Stimulated activated naive CD8-positive, alpha-beta T cell treated with anti-CD3 and anti-CD28 coated beads, Interleukin-15, Interleukin-2, amounts not matched to agents 100 ng/mL and 50 ng/mL, for 24 hours (primary cell): ENCODE measurements around the gene TTYH1.

Experiments used
- H3K27ac Mint-ChIP-seq: one replicate; pipeline ENCODE4 v1.8.0; 2021; ENCODE audit warnings: mild to moderate bottlenecking, mixed read lengths
- H3K27me3 Mint-ChIP-seq: one replicate; pipeline ENCODE4 v1.8.0; 2021; ENCODE audit warnings: mixed read lengths
- H3K36me3 Mint-ChIP-seq: one replicate; pipeline ENCODE4 v1.8.0; 2021; ENCODE audit warnings: low read depth, mixed read lengths
- H3K4me1 Mint-ChIP-seq: one replicate; pipeline ENCODE4 v1.8.0; 2021; ENCODE audit warnings: low read depth, mixed read lengths
- H3K4me3 Mint-ChIP-seq: one replicate; pipeline ENCODE4 v1.8.0; 2021; ENCODE audit warnings: mild to moderate bottlenecking, mixed read lengths
- H3K9me3 Mint-ChIP-seq: one replicate; pipeline ENCODE4 v1.8.0; 2021; ENCODE audit warnings: mixed read lengths

Gene TTYH1

GRCh38 chr19:54424660-54425381 is 9.6 kb downstream of the TTYH1 start:
- H3K27ac Mint-ChIP-seq, result no peak overlapping the region

GRCh38 chr19:54425382-54425723 is 10.1 kb downstream of the TTYH1 start:
- Mint-ChIP-seq H3K9me3 (no peaks in the 10 kb centered on the region), H3K4me1 (no peaks in the 10 kb centered on the region), H3K27ac (no peak overlapping the region), H3K36me3 (no peaks in the 10 kb centered on the region), H3K27me3 (peaks cover 28% of the 10 kb centered on the region), H3K4me3 (no peak overlapping the region)

More at GRCh38 chr19:54424660-54425381, 9.6 kb downstream of the TTYH1 start:
- Mint-ChIP-seq H3K4me3 (no peak overlapping the region), H3K4me1 (no peaks in the 10 kb centered on the region), H3K36me3 (no peaks in the 10 kb centered on the region), H3K9me3 (no peaks in the 10 kb centered on the region), H3K27me3 (peaks cover 29% of the 10 kb centered on the region)

GRCh38 chr19:54426291-54426931 is 11.1 kb downstream of the TTYH1 start:
- Mint-ChIP-seq H3K36me3 (no peaks in the 10 kb centered on the region), H3K27me3 (peaks cover 28% of the 10 kb centered on the region), H3K4me3 (no peak overlapping the region), H3K27ac (no peak overlapping the region), H3K9me3 (no peaks in the 10 kb centered on the region), H3K4me1 (peaks cover 4% of the 10 kb centered on the region)

GRCh38 chr19:54427586-54427985 is 12.3 kb downstream of the TTYH1 start:
- H3K9me3 Mint-ChIP-seq, result no peaks in the 10 kb centered on the region
- no peaks in the 10 kb centered on the region for H3K36me3 Mint-ChIP-seq
- H3K27me3 Mint-ChIP-seq, result peaks cover 28% of the 10 kb centered on the region
- peaks cover 5% of the 10 kb centered on the region for H3K4me1 Mint-ChIP-seq
- H3K4me3 Mint-ChIP-seq, result no peak overlapping the region
- no peak overlapping the region for H3K27ac Mint-ChIP-seq

GRCh38 chr19:54428323-54429175 is 13.3 kb downstream of the TTYH1 start:
- no peak overlapping the region for H3K4me3 Mint-ChIP-seq
- H3K27me3 Mint-ChIP-seq, result peaks cover 26% of the 10 kb centered on the region
- no peak overlapping the region for H3K27ac Mint-ChIP-seq
- H3K9me3 Mint-ChIP-seq, result no peaks in the 10 kb centered on the region
- H3K4me1 Mint-ChIP-seq, result peaks cover 5% of the 10 kb centered on the region
- no peaks in the 10 kb centered on the region for H3K36me3 Mint-ChIP-seq

GRCh38 chr19:54429176-54429495 is 13.9 kb downstream of the TTYH1 start:
- no peaks in the 10 kb centered on the region for H3K36me3 Mint-ChIP-seq
- H3K27me3 Mint-ChIP-seq, result peaks cover 24% of the 10 kb centered on the region
- H3K4me1 Mint-ChIP-seq, result peaks cover 5% of the 10 kb centered on the region
- no peak overlapping the region for H3K4me3 Mint-ChIP-seq
- no peak overlapping the region for H3K27ac Mint-ChIP-seq
- H3K9me3 Mint-ChIP-seq, result no peaks in the 10 kb centered on the region

- no peaks in the 10 kb centered on the region for H3K9me3 Mint-ChIP-seq
- H3K4me3 Mint-ChIP-seq, result no peak overlapping the region
- peaks cover 24% of the 10 kb centered on the region for H3K27me3 Mint-ChIP-seq
- peaks cover 10% of the 10 kb centered on the region for H3K4me1 Mint-ChIP-seq
- no peaks in the 10 kb centered on the region for H3K36me3 Mint-ChIP-seq
- no peak overlapping the region for H3K27ac Mint-ChIP-seq
Observed at GRCh38 chr19:54429545-54430227, 14.4 kb downstream of the TTYH1 start.

- no peaks in the 10 kb centered on the region for H3K9me3 Mint-ChIP-seq
- H3K27me3 Mint-ChIP-seq, result peaks cover 17% of the 10 kb centered on the region
- no peaks in the 10 kb centered on the region for H3K36me3 Mint-ChIP-seq
- no peak overlapping the region for H3K27ac Mint-ChIP-seq
- H3K4me1 Mint-ChIP-seq, result peaks cover 16% of the 10 kb centered on the region
- H3K4me3 Mint-ChIP-seq, result no peak overlapping the region
Observed at GRCh38 chr19:54430306-54431254, 15.3 kb downstream of the TTYH1 start.

GRCh38 chr19:54431255-54431838 is 16.1 kb downstream of the TTYH1 start:
- no peaks in the 10 kb centered on the region for H3K9me3 Mint-ChIP-seq
- peaks cover 13% of the 10 kb centered on the region for H3K27me3 Mint-ChIP-seq
- peaks cover 16% of the 10 kb centered on the region for H3K4me1 Mint-ChIP-seq
- no peaks in the 10 kb centered on the region for H3K36me3 Mint-ChIP-seq
- no peak overlapping the region for H3K27ac Mint-ChIP-seq
- no peak overlapping the region for H3K4me3 Mint-ChIP-seq

GRCh38 chr19:54432144-54432738 is 17.0 kb downstream of the TTYH1 start:
- Mint-ChIP-seq H3K4me3 (no peak overlapping the region), H3K27ac (no peak overlapping the region), H3K9me3 (no peaks in the 10 kb centered on the region), H3K4me1 (peaks cover 16% of the 10 kb centered on the region), H3K27me3 (peaks cover 9% of the 10 kb centered on the region), H3K36me3 (peaks cover 4% of the 10 kb centered on the region)

- Mint-ChIP-seq H3K4me3 (no peak overlapping the region), H3K27ac (no peak overlapping the region), H3K27me3 (peaks cover 6% of the 10 kb centered on the region), H3K36me3 (peaks cover 4% of the 10 kb centered on the region), H3K9me3 (no peaks in the 10 kb centered on the region), H3K4me1 (peaks cover 16% of the 10 kb centered on the region)
Observed at GRCh38 chr19:54433697-54434096, 18.4 kb downstream of the TTYH1 start.

- Mint-ChIP-seq H3K36me3 (peaks cover 4% of the 10 kb centered on the region), H3K4me3 (no peak overlapping the region), H3K27me3 (peaks cover 2% of the 10 kb centered on the region), H3K9me3 (no peaks in the 10 kb centered on the region), H3K27ac (no peak overlapping the region), H3K4me1 (peaks cover 21% of the 10 kb centered on the region)
Observed at GRCh38 chr19:54434112-54434872, 19.0 kb downstream of the TTYH1 start.

GRCh38 chr19:54434873-54435214 is 19.6 kb downstream of the TTYH1 start:
- H3K4me3 Mint-ChIP-seq, result no peak overlapping the region
- H3K4me1 Mint-ChIP-seq, result peaks cover 24% of the 10 kb centered on the region
- no peak overlapping the region for H3K27ac Mint-ChIP-seq
- H3K9me3 Mint-ChIP-seq, result no peaks in the 10 kb centered on the region
- H3K36me3 Mint-ChIP-seq, result peaks cover 4% of the 10 kb centered on the region
- no peaks in the 10 kb centered on the region for H3K27me3 Mint-ChIP-seq
